Amniotic stem cell (primary cell): ENCODE data around the gene RNF227.

ENCODE experiments used
- DNase-seq: peaks from one replicate; lab custom pipeline; 2025; lab: John Stamatoyannopoulos, UW

Gene RNF227

DNA sequence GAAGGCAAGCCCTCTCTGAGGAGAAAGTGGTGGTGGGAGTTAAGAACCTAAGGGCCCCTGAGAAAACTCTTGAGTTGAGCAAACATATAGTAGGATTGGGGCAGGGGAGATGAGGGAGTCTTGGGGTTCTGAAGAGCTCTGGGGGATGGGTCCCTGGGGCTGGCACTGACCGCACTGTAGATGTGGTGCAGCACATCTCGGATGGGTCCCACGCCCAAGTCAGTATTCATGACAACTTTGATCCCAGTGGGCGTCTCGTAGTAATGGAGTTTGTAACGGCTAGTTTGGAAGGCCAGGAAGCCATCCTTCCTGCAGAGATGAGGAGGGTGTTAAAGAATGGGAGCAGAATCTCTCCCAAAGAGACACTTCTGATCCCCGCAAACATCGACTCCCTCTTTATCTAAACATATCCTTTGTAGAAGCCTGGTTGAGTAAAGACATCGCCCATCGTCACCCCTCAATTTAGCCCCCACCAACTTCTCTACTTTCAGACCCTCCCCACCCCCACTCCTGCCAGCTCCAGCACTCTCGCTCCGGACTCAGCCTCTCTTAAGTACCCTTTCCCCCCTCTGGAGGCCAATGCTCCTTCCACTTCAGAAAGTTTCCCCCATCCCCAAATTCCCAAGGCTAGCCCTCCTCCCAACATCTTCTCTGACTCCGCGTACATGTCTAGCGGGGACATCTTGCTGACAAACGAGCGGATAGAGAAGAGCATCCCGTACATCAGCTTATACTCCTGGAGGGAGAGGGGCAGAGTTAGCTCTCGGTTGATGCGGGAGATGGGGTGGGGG, 14.9 kb upstream of the RNF227 start:
- no peak for DNase-seq

DNA sequence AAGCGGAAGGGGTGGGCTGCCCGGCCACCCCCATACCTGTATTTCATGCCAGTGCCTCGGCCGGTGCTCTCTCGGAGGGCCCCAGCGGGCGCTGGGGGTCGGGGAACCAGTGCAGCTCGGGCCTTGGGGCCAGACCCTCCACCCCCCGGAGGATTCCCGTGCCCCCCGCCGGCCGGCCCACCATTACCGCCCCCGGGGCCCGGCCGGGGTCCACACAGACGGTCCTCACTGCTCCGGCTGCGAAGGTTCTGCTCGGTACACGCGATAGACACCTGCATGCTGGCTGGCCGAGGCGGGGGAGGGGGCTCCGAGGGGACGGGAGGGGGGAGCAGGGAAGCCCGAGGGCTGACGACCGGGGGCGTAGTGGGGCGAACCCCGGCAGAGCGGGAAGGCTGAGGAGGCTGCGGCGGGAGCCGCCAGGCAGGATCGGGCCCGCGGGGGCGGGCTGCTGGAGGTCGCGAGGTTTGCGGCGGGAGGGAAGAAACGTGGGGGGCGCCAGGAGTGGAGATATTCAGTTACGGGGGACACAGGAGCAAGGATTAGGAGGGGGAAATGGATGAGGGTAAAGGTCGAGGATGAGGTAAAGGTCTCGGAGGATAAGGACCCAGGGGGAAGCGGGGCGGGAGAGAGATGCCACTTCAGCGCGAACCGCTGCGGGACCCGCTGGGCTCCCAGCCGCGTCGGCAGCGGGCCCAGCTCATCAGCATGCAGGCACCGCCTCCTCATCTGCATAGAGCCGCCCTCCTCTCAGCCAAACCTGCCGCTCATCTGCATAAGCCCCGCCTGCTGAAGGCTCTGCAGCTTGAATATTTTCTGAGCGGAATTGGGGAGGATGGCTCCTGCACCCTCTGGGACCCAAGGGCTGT, 13.3 kb upstream of the RNF227 start, which contains the start of gene KCNAB3:
Gene KCNAB3 (minus strand): TSS at position 699 of the 866 bp plus-strand sequence. CDS start 421 bp downstream, at position 278.
- DNase-seq, result peak; percentile 88

DNA sequence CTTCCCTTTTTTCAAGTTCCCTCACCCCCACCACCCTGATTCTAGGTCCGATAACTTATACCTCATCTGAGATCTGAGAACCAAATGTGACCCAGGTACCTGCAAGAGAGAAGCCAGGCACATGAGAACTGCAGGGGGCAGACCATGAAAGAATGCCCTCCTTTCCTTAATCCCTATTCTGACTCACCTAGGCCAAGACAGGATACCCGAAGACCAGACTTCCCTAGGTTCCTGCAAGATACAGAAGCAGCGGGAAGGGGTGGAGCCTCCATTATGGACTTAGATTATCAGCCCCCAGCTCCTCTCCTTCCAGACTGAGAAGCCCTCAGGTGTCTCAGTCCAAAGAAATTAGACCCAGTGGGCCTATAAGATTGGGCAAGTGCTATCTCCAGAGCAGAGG, 11.5 kb upstream of the RNF227 start:
- DNase-seq, result no peak

DNA sequence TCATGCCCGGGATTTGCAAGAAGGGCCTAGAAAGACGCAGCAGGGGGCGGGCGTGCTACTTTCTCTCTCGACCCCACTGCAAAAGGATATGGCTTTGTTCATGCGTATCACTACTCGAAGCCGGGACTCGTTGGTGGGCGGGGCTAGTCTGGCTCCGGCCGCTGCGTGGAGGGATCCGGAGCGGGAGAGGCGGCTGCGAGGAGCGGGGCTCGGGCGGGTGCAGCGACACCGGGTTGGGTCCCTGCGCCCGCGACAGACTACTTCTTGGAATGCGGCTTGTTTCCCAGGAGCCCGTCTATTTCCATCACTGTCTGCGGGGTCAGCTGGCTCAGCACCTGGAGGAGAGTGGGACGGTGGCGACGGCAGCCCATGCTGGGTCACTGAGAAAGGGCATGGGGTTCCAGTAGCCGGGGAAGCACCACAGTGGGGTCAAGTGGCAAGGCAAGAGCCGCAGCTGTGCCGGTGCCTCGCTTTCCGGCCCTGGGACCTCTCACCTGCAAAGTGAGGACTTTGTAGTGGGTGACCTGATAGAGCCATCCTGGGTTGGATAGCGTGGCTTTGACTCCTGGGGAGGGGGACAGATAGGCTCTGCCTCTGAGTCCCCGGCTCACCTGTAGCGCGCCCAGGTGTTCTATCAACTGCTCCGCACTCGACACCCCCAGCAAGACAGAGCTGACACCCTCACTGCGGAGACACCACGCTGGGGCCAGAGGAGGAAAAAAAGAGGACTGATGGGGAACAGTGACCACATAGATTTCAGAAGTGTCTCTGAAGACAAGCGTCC, 6.9 kb upstream of the RNF227 start:
- no peak for DNase-seq

DNA sequence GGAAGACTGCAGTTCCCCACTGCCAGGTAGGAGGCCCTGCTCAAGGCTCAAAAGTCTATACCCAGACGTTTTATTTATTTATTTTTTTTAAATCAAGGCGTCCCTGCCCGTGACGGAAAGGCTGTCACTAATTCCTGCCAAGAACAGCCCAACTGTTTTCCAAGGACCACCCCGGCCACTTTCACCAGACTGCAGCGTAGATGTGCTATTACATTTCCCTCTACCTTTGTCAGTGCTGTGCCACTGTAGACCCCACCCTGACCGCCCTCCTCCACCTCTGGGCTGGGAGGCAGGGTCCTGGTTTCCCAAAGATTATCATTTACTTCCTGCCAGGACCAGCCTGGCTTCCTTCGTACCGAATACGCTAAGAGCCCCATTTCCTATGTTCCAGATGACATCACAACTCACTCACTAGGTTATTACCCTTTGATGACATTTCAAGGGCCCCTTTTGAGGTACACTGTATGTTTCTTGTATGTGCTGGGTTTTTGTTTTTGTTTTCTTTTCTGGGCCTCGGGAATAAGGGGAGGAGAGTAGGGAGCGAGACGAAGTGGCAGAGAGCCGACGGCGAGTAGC, 6.3 kb upstream of the RNF227 start:
- DNase-seq, result no peak

DNA sequence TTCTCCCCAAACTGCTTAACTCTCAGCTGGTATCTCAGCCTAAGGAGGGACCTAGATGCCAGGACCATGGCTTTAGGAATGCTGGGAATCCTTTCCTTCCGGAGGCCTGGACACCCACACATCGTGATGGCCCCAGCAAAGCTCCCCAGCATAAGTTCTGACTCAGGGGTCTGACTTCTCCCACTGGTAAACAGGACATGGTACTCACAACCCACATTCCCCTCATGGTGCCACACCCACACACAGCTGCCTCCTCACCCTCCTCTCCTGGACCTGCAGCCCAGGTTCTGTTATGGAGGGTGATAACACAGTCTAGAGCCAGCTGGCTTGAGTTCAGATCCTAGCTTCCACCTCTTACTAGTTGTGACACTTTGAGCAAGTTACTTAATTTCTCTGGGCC, 719 bp upstream of the RNF227 start:
- DNase-seq, result no peak

DNA sequence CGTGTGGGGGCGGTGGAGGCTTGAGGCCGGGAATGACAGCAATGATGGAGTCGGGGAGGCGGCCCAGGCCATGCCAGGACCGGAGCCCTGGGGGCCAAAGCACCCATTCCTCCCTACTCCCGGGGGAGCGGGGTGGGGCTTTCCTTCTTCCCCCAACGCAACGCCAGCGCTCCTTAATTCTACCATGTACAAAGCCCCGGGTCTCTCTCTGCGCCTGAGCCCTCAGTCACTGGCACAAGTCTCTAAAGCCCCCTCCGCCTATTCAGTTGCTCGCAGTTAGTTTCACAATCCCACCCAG, 245 bp upstream of the RNF227 start:
- DNase-seq, result no peak

DNA sequence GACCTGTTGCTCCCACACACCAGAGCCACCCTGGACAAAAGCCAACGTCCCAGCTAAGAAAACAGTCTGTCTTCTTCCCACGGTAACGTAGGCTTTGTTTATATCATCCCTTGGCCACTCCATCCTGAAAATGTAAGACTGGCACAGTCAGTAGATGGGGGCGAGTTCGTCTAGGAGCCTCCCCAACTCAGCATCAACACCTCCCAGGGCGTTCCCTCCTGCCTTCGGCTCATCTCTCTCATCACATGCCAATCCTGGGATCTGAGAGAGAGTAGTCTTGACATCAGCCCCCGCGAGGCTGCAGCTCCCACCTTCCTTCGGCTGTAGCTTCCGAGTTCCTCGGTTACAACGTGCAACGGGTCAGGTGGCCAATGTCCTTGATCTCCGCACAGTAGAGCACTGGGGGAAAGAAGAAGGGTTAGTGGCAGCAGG, 894 bp downstream of the RNF227 start:
- DNase-seq, result no peak

DNA sequence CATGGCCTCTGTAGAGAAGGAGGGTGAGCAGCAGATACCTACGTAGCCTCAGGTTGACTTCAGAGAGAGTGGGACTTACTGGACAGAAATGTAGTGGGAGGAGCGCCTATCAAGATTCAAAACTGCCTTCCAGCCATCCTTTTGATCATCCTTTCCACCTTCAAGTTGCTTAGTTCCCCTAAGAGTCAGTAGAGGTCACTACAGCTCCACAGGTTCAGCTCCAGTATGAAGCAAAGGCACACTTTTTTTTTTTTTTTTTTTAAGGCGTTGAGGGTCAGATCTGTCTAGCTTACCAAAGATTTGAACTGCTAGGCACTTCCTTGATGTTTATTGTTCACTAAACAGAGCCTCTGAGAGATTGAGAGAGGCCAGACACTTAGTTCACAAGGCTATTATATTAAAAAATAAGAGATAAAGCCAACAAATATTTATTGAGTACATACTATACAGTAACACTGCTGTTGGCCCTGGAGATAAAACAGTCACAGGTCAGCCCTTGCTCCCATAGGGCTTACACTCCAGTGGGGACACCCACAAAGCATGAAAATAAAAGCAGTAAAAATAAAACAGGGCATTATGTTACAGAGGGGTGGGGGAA, 3.1 kb downstream of the RNF227 start:
- DNase-seq, result no peak

DNA sequence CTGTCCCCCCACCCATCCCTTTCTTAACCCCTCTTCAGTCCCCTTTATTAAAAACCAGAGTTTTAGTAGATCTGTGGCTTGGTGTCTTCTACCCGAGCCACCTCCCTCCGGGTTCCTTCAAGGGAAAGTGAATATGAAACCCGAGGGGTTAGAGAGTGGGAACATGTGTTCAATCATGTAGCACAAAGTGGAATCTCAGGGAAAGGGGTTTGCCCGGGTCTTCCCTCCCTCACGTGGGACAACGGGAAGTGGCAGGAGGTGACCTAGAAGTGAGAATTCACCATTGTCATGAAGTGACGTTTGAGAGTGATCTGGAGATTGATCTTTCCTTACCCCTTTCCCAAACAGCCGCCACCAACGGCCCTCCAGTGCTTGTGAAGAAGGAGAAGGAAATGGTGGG, 5.0 kb downstream of the RNF227 start:
- DNase-seq, result no peak

DNA sequence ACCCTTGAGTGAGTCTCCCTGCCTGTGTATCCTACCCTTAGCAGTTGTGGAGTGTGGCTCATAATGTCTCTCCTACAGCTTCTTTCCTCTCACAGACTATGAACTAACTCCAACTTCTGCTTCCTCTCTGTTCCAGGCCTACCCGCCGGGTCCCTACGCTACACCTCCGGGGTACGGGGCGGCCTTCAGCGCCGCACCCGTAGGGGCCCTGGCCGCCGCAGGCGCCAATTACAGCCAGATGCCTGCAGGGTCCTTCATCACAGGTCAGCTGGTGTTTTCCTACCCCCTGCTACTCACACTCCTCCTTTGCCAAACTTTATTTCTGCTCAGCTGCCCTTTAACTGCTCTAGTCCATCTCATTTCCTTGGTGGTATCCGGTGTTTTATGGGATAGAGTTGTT, 5.4 kb downstream of the RNF227 start:
- no peak for DNase-seq

DNA sequence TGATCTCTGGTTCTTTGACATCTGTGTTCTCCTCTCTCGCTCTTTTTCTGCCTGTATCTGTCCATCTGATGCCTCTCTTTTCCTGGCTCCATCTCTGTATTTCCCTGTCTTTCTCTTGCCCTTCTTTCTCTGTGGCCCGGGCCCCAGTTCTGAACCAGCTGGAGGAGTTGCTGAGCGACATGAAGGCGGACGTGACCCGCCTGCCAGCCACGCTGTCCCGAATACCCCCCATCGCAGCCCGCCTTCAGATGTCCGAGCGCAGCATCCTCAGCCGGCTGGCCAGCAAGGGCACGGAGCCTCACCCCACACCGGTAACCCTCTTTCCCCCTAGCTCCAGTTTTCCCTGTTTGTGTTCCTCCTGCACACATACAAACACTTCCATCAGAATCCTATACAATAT, 5.8 kb downstream of the RNF227 start:
- no peak for DNase-seq

DNA sequence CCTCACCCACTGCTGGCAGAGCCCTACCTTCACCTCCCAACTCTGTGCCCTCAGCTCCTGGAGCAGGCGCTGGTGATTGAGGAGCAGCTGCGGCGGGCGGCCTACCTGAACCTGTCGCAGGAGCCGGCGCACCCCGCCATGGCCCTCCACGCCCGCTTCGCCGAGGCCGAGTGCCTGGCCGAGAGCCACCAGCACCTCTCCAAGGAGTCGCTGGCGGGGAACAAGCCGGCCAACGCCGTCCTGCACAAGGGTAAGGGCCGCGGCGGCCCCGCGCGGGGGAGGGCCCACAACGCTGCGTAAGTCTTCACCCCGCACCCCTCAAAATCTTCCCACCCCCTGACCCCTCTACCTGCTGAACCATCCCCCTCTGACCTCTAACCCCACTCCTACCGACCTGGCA, 7.0 kb downstream of the RNF227 start:
- no peak for DNase-seq

DNA sequence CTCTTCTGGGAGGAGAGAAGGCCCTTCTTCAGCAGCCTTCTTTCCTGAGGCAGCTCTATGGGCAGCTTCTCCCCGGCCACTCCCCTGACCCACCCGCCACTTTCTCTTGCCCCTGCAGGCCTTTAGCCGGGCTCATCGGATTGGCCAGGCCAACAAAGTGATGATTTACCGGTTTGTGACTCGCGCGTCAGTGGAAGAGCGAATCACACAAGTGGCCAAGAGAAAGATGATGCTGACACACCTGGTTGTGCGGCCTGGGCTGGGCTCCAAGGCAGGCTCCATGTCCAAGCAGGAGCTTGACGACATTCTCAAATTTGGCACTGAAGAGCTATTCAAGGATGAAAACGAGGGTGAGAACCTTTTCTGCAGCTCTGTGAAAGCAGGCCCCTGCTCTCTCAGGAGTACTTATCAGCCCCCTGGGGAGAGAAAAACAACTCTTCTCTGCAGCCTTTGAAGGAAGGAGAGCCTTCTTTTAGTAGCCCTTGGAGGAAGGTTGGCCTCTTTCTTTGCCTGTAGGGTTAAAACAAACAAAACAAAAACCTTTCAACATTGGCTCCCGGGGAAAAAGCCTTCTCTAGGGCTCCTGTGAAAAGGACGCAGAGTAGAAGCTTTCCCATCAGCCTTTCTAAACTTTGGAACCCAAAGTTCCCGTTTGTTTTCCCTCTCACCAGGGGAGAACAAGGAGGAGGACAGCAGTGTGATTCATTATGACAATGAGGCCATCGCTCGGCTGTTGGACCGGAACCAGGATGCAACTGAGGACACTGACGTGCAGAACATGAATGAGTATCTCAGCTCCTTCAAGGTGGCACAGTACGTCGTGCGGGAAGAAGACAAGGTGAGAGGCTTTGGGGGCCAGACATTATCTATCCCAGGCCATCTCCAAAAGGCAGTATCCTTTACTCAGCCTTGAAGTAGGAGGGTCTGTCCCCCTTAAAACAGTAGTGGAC, 12.7 kb downstream of the RNF227 start:
- no peak for DNase-seq

DNA sequence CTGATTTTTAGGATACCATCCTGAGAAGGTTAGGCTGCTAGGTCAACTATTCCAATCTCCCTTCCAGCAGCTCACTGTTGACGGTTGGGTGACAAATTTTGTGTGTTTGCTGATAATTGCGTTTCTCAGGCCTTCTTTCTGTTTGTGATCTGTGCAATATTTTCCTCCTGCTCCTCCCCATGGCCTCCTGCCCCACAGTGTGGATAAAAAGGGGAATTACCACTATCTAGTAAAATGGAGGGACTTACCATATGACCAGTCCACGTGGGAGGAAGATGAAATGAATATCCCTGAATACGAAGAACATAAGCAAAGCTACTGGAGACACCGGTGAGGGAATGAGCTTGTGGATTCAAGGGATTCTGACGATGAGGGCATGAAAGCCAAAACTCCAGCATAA, 18.3 kb downstream of the RNF227 start:
- DNase-seq, result no peak

DNA sequence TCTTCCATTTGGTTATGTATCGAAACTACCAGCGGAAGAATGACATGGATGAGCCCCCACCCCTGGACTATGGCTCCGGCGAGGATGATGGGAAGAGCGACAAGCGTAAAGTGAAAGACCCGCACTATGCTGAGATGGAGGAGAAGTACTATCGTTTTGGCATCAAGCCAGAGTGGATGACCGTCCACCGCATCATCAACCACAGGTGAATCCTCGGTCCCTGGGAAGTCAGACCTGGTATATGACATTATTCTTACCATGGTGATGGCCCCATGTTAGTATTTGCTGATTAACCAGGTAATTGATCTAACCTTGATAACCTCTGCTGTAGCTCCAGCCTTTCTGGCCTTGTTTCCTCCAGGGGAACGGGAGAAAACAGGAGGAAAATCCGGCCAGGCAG, 19.0 kb downstream of the RNF227 start:
- DNase-seq, result no peak

DNA sequence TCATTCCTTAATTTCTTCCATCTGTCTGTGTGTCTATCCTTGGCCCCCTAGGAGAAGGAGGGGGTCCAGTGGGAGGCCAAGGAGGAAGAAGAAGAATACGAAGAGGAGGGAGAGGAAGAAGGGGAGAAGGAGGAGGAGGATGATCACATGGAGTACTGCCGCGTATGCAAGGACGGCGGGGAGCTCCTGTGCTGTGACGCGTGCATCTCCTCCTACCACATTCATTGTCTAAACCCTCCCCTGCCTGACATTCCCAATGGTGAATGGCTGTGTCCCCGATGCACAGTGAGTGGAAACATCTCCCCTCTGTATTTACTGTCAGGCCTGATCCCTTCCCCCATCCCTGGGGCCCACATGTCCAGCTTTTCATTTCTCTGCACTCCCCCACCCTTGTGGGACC, 21.2 kb downstream of the RNF227 start:
- no peak for DNase-seq

DNA sequence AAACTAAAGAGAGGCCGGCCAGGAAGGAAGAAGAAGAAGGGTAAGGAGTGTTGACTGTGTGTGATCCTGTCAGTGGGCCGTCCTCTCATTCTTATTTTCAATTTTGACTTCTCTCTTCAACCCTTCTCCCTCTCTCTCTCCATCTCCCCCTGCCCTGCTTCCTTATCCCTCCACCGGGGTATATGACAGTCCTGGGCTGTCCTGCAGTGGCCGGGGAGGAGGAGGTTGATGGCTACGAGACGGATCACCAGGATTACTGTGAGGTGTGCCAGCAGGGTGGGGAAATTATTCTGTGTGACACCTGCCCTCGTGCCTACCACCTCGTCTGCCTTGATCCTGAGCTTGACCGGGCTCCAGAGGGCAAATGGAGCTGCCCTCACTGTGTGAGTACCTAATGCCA, 21.9 kb downstream of the RNF227 start:
- no peak for DNase-seq

DNA sequence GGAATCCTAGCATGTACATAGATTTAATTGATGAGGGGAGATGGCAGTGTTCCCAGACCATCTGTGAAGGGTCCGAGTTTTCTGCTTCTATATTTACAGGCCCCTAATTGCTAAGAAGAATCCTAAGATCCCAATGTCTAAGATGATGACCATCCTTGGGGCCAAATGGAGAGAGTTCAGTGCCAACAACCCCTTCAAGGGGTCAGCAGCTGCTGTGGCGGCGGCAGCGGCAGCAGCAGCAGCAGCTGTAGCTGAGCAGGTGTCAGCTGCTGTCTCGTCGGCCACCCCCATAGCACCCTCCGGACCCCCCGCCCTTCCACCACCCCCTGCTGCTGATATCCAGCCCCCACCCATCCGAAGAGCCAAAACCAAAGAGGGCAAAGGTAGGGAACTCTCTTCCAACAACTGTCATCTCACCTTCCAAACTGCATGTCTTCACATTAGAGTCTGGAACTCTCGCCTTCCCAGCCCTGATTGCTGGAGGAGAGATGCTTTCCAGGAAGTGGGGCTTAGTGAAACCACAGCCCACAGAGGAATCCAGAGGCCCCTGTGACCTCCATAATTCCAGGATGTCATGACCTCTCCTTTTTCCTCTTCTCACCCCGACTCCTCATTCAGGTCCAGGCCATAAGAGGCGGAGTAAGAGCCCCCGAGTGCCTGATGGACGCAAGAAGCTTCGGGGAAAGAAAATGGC, 22.8 kb downstream of the RNF227 start:
- no peak for DNase-seq
